OCI-LY3 (cell line): ENCODE results near the gene PRIM2.

Source experiments
- H2AFZ ChIP-seq: fragments of 200-600, 300-600 bp; shearing (Covaris generic); 2 replicates; pipeline ENCODE4 v1.6.0; 2014; ENCODE audit warnings: antibody characterized with exemption, low read depth, low read length
- H3K27ac ChIP-seq: fragments of 200-600, 300-600 bp; sonication (generic); 2 replicates; pipeline ENCODE4 v1.5.1; 2014; ENCODE audit warnings: mild to moderate bottlenecking, low read length, moderate library complexity, mixed read lengths
- H3K27me3 ChIP-seq: fragments of 200-600, 300-600 bp; sonication (generic); 2 replicates; pipeline ENCODE4 v1.6.1; 2014; ENCODE audit warnings: low read depth, low read length, mixed read lengths
- H3K36me3 ChIP-seq: fragments of 200-600, 300-600 bp; sonication (generic); replicated peaks from 2 replicates; pipeline ENCODE3; 2014; ENCODE audit warnings: low read depth, low read length, mixed read lengths
- H3K4me1 ChIP-seq: fragments of 300-600, 200-600 bp; sonication (generic); 2 replicates; pipeline ENCODE4 v1.6.1; 2014; ENCODE audit warnings: low read length, mixed read lengths
- H3K4me2 ChIP-seq: fragments of 200-600, 300-600 bp; sonication (generic); 2 replicates; pipeline ENCODE4 v1.6.1; 2014; ENCODE audit warnings: low read length, mixed read lengths
- H3K4me3 ChIP-seq: fragments of 300-600, 200-600 bp; sonication (generic); 2 replicates; pipeline ENCODE4 v1.5.1; 2014; ENCODE audit warnings: antibody characterized with exemption, mild to moderate bottlenecking, low read length, moderate library complexity
- H3K79me2 ChIP-seq: fragments of 300-600, 200-600 bp; shearing (Covaris generic); 2 replicates; pipeline ENCODE4 v1.6.1; 2014; ENCODE audit warnings: mild to moderate bottlenecking, low read length, mixed read lengths
- H3K9ac ChIP-seq: fragments of 300-600, 200-600 bp; shearing (Covaris generic); 2 replicates; pipeline ENCODE4 v1.6.0; 2014; ENCODE audit warnings: mild to moderate bottlenecking, low read length, moderate library complexity
- H3K9me3 ChIP-seq: fragments of 200-600, 300-600 bp; shearing (Covaris generic); 2 replicates; pipeline ENCODE4 v1.6.1; 2014; ENCODE audit warnings: low read length, mixed read lengths; ENCODE audit not compliant: insufficient read depth
- H4K20me1 ChIP-seq: fragments of 200-600, 300-600 bp; sonication (generic); 2 replicates; pipeline ENCODE4 v1.6.1; 2016; ENCODE audit warnings: low read length, mixed read lengths; ENCODE audit not compliant: insufficient read depth
- CTCF ChIP-seq: fragments of 200-600, 300-600 bp; sonication (generic); IDR thresholded peaks from 2 replicates; pipeline ENCODE4 v1.5.1; 2014; ENCODE audit warnings: antibody characterized with exemption, low read length, low read depth
- EZH2phosphoT487 ChIP-seq: fragments of 200-600 bp; shearing (Covaris generic); IDR thresholded peaks from 2 replicates; pipeline ENCODE4 v1.6.1; 2018; ENCODE audit warnings: antibody characterized with exemption, mixed run types, low read depth

The PRIM2 gene

DNA sequence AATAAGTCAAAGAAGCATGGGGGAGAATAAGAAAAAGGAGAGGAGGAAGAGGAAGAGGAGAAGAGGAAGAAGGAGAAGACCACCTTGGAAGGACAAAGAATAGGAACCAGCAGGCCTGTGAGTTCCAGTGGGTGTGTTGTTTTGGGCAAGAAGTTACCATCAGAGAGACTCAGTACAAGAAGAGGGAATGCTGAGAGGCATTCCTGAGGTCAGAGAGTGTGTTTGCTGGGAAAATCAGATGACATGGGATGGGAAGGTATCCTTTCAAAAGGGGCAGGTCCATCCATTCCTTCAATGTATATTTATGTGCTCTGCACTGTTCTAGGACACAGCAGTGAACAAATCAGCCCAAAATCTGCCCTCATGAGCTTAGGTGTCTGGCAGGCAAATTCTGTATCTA lies 40.5 kb upstream of the PRIM2 start:
- H3K27me3 ChIP-seq = no peaks in the 10 kb centered on the region
- H3K9me3 ChIP-seq = no peaks in the 10 kb centered on the region
- TF ChIP-seq CTCF (no peak), EZH2phosphoT487 (no peak)
- H3K36me3 ChIP-seq = no peaks in the 10 kb centered on the region
- no peak overlapping the region for H3K27ac ChIP-seq
- no peak overlapping the region for H3K9ac ChIP-seq
- no peaks in the 10 kb centered on the region for H3K79me2 ChIP-seq
- no peak overlapping the region for H2AFZ ChIP-seq
- H3K4me3 ChIP-seq = no peak overlapping the region
- no peaks in the 10 kb centered on the region for H3K4me1 ChIP-seq
- H3K4me2 ChIP-seq = no peak overlapping the region
- no peaks in the 10 kb centered on the region for H4K20me1 ChIP-seq

- H3K36me3 ChIP-seq = no peaks in the 10 kb centered on the region
- no peak overlapping the region for H2AFZ ChIP-seq
- no peak overlapping the region for H3K4me3 ChIP-seq
- H3K4me2 ChIP-seq = no peak overlapping the region
- H3K27ac ChIP-seq = no peak overlapping the region
- no peak overlapping the region for H3K9ac ChIP-seq
- no peaks in the 10 kb centered on the region for H3K79me2 ChIP-seq
- TF ChIP-seq EZH2phosphoT487 = no peak
- no peak for TF ChIP-seq CTCF
- no peaks in the 10 kb centered on the region for H3K4me1 ChIP-seq
- no peaks in the 10 kb centered on the region for H4K20me1 ChIP-seq
- no peaks in the 10 kb centered on the region for H3K27me3 ChIP-seq
- H3K9me3 ChIP-seq = no peaks in the 10 kb centered on the region
These were observed 38.9 kb upstream of the PRIM2 start for GRCh38 chr6:57278570-57278969.

- Histone ChIP-seq H2AFZ (no peak overlapping the region), H3K9me3 (no peaks in the 10 kb centered on the region)
These were observed 38.4 kb upstream of the PRIM2 start for GRCh38 chr6:57279013-57279412.

DNA sequence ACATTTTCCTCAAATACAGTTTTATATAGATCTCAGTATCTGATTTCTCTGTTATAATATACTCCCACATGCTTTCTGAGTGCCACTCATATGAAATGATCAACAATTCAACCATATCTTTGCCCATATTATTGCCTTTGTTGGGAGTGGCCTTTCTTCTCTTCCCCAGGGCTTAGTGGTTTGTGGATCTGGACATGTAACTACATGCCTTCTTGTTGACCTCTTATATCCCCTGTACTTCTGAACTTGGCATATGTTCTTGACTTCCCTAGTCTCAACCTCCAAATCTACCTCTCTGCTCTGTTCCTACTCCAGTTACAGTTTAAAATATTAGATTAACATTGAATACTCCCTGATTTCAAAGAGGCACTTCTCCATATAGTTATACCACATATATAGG lies 34.3 kb upstream of the PRIM2 start:
- Histone ChIP-seq H3K9me3 (no peaks in the 10 kb centered on the region), H3K27ac (no peak overlapping the region), H4K20me1 (no peaks in the 10 kb centered on the region), H3K9ac (no peak overlapping the region), H3K4me1 (no peaks in the 10 kb centered on the region), H2AFZ (no peak overlapping the region), H3K36me3 (no peaks in the 10 kb centered on the region), H3K4me3 (no peak overlapping the region), H3K27me3 (no peaks in the 10 kb centered on the region), H3K79me2 (no peaks in the 10 kb centered on the region), H3K4me2 (no peak overlapping the region)
- TF ChIP-seq CTCF (no peak), EZH2phosphoT487 (no peak)

More at GRCh38 chr6:57279013-57279412, 38.4 kb upstream of the PRIM2 start:
- H3K4me3 ChIP-seq = no peak overlapping the region
- no peak overlapping the region for H3K27ac ChIP-seq
- H3K9ac ChIP-seq = no peak overlapping the region
- no peaks in the 10 kb centered on the region for H3K27me3 ChIP-seq
- no peaks in the 10 kb centered on the region for H3K4me1 ChIP-seq
- no peaks in the 10 kb centered on the region for H4K20me1 ChIP-seq
- H3K79me2 ChIP-seq = no peaks in the 10 kb centered on the region
- H3K4me2 ChIP-seq = no peak overlapping the region
- TF ChIP-seq EZH2phosphoT487 = no peak
- no peak for TF ChIP-seq CTCF
- no peaks in the 10 kb centered on the region for H3K36me3 ChIP-seq
